GM18870 (cell line): Measurements from ENCODE around the gene SH3PXD2B.
A peak's percentile ranks its signal among the peaks of the same experiment; 100 is the strongest.
"Not testable (repeated sequence)": the region's sequence is repeated elsewhere in the genome, so short reads cannot be mapped to it uniquely, and the experiment has no call there.

Experiments used
- ATAC-seq: cut with Tn5 transposase; IDR thresholded peaks from one replicate; pipeline ENCODE4 v1.9.1; 2021; ENCODE audit warnings: moderate library complexity; ENCODE audit not compliant: unreplicated experiment

SH3PXD2B gene

DNA sequence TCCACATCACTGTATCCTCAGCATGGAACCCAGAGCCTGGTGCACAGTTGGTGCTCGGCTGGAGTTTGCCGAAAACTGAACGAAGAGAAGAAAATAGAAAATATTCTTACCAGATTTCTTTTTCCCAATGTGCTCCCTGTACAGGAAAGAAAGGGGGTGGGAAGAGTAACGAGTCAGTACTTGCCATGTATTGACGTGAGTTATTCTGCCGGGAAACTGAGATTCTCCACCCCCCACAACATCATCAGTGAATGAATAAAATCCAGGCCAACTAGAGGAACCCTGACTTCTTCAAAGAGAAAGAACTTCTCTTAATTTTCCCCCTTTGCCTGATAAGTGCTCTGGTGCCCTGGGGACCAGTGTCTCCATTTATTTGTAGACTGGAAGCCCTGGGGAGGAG is 80.6 kb downstream of the SH3PXD2B start:
- ATAC-seq: no peak

- no peak for ATAC-seq
These were observed 82.6 kb downstream of the SH3PXD2B start for GRCh38 chr5:172371684-172372083.

- no peak for ATAC-seq
These were observed 83.4 kb downstream of the SH3PXD2B start for GRCh38 chr5:172370648-172371545.

GRCh38 chr5:172370237-172370640 is 84.1 kb downstream of the SH3PXD2B start:
- ATAC-seq: no peak

DNA sequence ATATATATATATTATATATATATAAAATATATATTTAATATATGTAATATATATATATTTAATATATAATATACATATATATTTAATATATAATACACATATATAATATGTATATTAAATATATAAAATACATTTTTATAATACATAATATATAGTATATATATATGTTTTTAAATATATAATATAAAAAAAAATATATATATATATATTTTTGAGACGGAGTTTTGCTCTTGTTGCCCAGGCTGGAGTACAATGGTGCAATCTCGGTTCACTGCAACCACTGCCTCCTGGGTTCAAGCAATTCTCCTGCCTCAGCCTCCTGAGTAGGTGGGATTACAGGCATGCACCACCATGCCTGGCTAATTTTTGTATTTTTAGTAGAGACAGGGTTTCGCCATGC is 85.6 kb downstream of the SH3PXD2B start:
- not testable (repeated sequence) for ATAC-seq

DNA sequence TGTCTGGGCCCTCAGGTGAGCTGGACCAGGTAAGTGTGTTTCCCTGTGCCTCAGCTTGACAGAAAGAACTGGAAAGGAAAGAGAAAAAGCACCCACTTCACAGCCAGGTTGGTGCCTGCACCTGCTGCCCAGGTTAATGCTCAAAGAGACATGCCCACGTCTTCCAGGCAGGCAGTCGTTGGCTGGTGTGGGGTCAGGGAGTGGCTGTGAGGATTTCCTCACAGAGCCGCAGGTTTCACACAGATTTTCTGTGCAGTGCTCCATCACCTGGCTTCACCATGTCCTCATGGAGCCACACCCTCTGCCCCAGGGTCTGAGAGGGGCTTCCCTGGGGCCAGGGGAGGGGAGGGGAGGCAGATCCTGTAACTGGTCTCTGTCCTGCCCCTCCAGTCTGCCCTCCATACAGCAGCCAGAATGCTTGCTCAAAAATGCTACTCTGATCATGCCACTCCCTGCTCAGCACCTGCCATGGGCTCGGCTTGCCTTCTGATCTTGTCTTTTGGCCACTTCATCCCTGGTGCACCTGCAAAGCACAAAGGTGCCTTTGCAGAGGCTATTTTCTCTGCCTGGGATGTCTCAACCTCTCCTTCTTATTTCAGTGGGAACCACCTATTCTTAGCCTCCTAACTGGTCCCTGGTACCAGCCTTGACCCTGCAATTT is 88.2 kb downstream of the SH3PXD2B start:
- ATAC-seq: no peak

DNA sequence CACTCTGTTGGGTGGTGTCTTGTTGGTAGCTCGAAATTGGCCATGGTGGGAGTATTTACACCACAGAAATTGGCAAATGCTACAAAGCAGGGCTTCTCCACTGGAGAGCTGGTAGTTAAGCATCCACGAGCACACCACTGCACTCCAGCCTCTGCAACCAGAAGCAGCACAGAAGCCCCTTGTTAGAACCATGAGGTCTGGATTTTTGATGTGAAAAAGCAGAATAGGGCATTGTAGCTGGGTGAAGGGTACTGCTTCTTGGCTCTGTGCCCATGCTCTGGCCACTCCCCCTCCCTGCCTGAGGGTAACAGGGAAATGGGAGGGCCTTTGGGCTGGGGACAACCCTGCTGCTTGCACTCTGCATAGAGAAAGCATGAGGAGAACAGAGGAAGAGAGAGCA is 89.6 kb downstream of the SH3PXD2B start:
- no peak for ATAC-seq

GRCh38 chr5:172362755-172363154 is 91.6 kb downstream of the SH3PXD2B start:
- ATAC-seq: no peak

DNA sequence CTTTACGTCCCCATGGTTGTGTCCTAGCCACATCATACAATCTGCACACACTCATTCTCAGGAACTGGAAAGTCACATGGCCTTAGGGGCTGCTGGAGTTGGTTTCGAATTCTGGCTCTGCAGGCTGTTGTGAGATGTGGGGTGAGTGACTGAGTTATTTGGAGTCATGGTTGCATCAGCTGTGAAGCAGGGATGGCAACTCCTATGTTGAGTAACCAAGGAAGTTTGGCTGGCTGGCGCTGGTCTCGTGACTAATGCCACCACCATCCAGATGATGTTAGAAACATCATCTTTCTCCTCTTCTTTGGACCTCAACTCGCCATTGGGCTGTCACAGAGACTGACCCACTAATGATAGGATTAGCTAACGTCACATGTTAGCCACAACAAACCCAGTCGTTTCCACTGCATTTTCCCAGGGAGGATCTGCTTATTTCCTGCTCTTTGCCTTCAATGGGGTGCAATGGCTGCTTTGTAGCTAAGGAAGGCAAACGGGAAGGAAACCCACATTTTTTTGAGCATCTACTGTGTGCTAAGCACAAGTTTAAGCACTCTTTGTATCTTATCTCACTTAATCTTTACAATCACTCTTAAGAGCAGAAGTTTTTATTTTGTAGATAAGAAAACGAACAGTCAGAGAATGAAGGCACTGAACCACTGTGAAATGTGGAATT is 92.6 kb downstream of the SH3PXD2B start:
- peak; percentile 52 for ATAC-seq

DNA sequence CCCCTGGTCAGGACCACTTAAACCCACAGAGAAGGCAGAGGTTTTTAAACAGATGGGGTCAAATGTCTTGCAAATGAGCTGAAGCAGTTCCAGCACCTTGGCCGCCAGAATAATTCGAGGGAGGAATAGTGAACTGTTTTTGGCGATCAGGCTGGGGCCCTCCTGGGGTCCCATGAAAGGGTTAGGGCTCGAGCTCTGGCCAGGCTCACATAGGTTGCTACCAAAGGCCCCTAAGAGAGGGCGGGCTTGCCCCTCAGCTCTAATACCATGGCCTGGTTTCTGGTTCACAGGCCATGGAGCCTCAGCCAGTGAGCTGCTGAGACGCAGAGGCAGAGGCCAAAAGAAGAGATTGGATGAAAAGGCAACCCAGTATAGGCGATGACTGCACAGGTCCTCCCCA is 96.0 kb downstream of the SH3PXD2B start:
- ATAC-seq: no peak

DNA sequence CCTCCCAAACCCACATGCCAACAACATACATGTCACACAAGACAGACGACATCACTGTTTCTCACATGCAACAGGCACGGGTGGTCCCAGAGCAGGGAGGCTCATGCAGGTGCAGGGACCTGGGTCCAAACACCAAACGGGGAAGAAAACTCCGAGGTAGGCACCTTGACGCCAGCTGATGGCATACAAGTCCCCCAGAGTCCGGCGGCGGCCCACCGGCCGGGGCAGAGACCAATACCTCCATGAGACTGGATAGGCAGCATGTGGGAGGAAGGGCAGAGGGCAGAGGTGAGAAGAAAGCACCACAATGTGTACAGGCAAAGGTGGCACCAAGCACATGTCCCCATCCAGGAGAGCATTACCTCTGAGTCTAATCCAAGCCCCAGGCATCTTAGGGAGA is 97.8 kb downstream of the SH3PXD2B start:
- ATAC-seq: no peak

DNA sequence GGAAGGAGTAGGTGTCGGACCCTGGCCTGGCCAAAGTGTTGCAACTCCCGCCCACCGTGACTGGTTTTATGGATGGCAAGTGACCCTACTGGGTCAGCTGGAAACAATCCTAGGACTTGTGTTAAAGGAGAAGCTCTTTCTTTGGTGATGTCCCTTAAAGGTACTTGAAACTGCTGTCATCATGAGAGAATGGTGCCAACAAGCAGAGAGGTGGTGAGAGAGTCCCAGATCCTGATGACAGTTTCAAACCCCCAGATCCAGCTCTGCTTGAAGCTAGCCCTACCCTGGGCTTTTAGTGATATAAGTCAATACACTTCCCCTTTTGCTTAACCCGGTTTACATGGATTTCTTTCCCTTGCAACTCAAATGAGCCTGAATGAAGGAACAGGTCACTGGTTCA is 98.3 kb downstream of the SH3PXD2B start:
- no peak for ATAC-seq

DNA sequence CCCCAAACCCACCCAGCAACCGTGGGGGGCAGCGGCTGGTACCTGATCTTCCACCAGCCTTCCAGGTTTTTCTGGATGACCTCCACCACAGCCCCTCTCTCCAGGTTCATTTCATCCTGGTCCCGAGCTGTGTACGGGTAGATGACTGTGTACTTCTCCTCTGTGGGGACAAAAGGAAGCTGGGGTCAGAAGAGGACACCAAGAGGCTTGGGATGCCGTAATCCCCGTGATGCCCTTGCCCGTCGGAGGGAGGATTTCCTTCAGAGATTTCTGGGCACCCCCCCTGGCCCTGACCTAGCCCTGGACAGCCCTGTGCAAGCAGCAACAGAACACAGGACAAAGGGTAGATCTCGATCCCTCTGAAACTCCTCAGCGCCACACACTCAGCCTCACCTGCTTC is 100.5 kb downstream of the SH3PXD2B start:
- no peak for ATAC-seq

- ATAC-seq: no peak
These were observed 101.0 kb downstream of the SH3PXD2B start for GRCh38 chr5:172353271-172353812.

GRCh38 chr5:172352526-172352925 is 101.8 kb downstream of the SH3PXD2B start:
- not testable (repeated sequence) for ATAC-seq

DNA sequence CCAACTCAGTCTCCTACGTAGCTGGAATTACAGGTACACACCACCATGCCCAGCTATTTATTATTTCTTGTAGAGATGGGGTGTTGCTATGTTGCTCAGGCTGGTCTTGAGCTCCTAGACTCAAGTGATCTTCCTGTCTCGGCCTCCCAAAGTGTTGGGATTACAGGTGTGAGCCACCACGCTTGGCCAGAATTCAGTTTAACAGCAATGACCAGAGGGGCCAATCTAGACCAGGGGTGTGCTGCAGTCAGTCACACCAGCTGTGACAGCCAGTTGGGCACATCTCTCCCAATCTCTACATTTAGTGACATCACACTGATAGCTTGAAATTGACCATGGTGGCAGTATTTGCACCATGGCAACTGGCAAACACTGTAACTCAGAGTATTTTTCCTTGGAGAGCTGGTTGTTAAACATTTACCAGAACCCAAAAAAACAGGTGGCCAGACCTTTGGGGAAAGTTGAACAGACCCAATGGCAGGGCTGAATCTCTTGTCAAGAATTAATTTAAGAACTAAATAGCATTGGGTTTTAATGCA is 103.0 kb downstream of the SH3PXD2B start:
- ATAC-seq: no peak

- ATAC-seq: no peak
These were observed 103.8 kb downstream of the SH3PXD2B start for GRCh38 chr5:172350212-172351181.

- ATAC-seq: not testable (repeated sequence)
These were observed 105.6 kb downstream of the SH3PXD2B start for GRCh38 chr5:172348733-172349132.

DNA sequence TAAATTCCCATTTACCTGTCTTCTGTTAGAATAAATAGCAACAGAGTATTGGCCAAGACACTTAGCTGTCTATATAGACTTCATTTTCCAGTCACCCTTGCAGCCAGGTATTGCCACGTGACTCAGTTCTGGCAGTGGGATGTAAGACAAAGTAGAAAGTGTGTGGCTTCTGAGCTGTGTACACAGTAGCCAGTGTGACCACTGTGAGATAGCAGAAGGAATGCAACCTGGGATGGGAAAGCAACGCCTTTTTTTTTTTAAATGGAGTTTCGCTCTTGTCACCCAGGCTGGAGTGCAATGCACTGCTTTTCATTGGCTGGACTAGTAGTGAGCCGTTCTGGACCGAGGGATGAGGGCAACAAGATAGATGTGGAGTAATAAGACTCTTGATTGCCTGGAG is 106.2 kb downstream of the SH3PXD2B start:
- ATAC-seq: no peak

DNA sequence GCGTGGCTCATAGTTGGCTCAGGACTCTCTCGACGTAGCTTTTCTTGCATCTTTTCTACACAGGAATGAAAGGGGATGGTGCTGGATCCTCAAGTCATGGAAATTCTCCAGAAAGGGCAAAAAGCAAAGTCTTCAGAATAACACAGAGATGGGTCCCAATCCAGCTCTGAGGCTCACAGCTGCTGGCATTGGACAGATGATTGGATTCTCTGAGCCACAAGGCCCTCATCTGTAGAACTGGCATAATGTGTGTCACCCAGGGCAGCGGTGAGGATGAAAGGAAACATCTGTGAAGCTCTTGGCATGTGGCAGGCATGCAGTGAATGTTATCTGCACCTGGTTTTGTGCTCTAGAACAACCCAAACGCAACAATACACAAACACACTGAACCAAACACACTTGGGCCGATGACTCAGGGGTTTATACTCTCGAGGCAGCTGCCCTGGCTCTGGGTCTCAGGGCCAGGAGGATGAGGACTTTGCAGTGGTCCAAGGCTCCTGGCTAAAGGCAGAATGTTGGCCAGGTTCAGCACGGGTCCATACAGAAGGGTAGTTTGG is 106.8 kb downstream of the SH3PXD2B start:
- ATAC-seq: no peak
